HEK293 (cell line): ENCODE measurements around the gene LRRFIP1.

Source experiments
- CTCF ChIA-PET: fragments of 350-600 bp; formaldehyde crosslinking; extraction: SDS; loops from one replicate; lab custom pipeline; 2021; ENCODE audit warnings: antibody characterized with exemption; lab: Yijun Ruan, JAX
- POLR2A ChIA-PET: fragments of 300-600 bp; formaldehyde crosslinking; extraction: SDS; loops from one replicate; lab custom pipeline; 2020; ENCODE audit warnings: antibody characterized with exemption, inconsistent platforms; lab: Yijun Ruan, JAX
- H3K27ac ChIP-seq: fragments of 200-500 bp; sonication (Bioruptor generic); 2 replicates; pipeline ENCODE4 v1.5.1; 2014; ENCODE audit warnings: low read depth, low read length, control low read depth, inconsistent platforms; ENCODE audit errors: extremely low read depth
- H3K36me3 ChIP-seq, 2 experiments: fragments of 200-500 bp in 1 of 2; sonication (Bioruptor generic) in 1 of 2; 1 replicate in 1 of 2; 2 replicates in 1 of 2; pipeline ENCODE4 v1.5.1; 2014 to 2017; ENCODE audit warnings: inconsistent platforms in 2 of 2, low read length in 2 of 2; ENCODE audit not compliant: control insufficient read depth in 2 of 2, insufficient read depth in 1 of 2
- H3K4me1 ChIP-seq: fragments of 200-500 bp; sonication (Bioruptor generic); 2 replicates; pipeline ENCODE4 v1.5.1; 2014; ENCODE audit warnings: mild to moderate bottlenecking, low read length, inconsistent platforms; ENCODE audit not compliant: control insufficient read depth, insufficient read depth
- H3K4me3 ChIP-seq: 2 replicates; pipeline ENCODE4 v1.5.1; 2011; ENCODE audit warnings: low read depth, mild to moderate bottlenecking, control low read depth, low read length, moderate library complexity
- H3K9me3 ChIP-seq: fragments of 200-500 bp; sonication (Bioruptor generic); 2 replicates; pipeline ENCODE4 v1.5.1; 2014; ENCODE audit warnings: low read depth, low read length, inconsistent platforms; ENCODE audit not compliant: control insufficient read depth, insufficient read depth
- AEBP2 ChIP-seq: fragments of 450-650 bp; formaldehyde crosslinking; IDR thresholded peaks from 2 replicates; pipeline ENCODE4 v1.5.1; 2016; ENCODE audit warnings: missing biosample characterization, missing genetic modification characterization, borderline replicate concordance
- ATF2 ChIP-seq: fragments of 450-650 bp; formaldehyde crosslinking; IDR thresholded peaks from 2 replicates; pipeline ENCODE4 v1.5.1; 2016; ENCODE audit warnings: missing biosample characterization, missing genetic modification characterization, low read depth
- BCL11A ChIP-seq: fragments of 450-650 bp; formaldehyde crosslinking; IDR thresholded peaks from 2 replicates; pipeline ENCODE4 v1.5.1; 2016; ENCODE audit warnings: low read depth, missing biosample characterization, missing genetic modification characterization
- GLIS1 ChIP-seq: fragments of 450-650 bp; formaldehyde crosslinking; IDR thresholded peaks from 2 replicates; pipeline ENCODE4 v1.5.1; 2016; ENCODE audit warnings: missing biosample characterization, missing genetic modification characterization
- INSM2 ChIP-seq: fragments of 450-650 bp; formaldehyde crosslinking; IDR thresholded peaks from 2 replicates; pipeline ENCODE4 v1.5.1; 2016; ENCODE audit warnings: missing biosample characterization, missing genetic modification characterization
- MZF1 ChIP-seq: fragments of 450-650 bp; formaldehyde crosslinking; IDR thresholded peaks from 2 replicates; pipeline ENCODE4 v1.5.1; 2017; ENCODE audit warnings: missing biosample characterization, missing genetic modification characterization, borderline replicate concordance
- SCRT1 ChIP-seq: fragments of 450-650 bp; formaldehyde crosslinking; IDR thresholded peaks from 2 replicates; pipeline ENCODE4 v1.5.1; 2016; ENCODE audit warnings: missing biosample characterization, missing genetic modification characterization, borderline replicate concordance
- SP3 ChIP-seq: fragments of 450-650 bp; formaldehyde crosslinking; IDR thresholded peaks from 2 replicates; pipeline ENCODE4 v1.5.1; 2016; ENCODE audit warnings: missing biosample characterization, missing genetic modification characterization
- ZBTB49 ChIP-seq: fragments of 450-650 bp; formaldehyde crosslinking; IDR thresholded peaks from 2 replicates; pipeline ENCODE4 v1.5.1; 2016; ENCODE audit warnings: missing biosample characterization, missing genetic modification characterization, low read depth
- ZEB2 ChIP-seq: fragments of 450-650 bp; formaldehyde crosslinking; IDR thresholded peaks from 2 replicates; pipeline ENCODE4 v1.5.1; 2016; ENCODE audit warnings: missing biosample characterization, missing genetic modification characterization
- ZFHX2 ChIP-seq: fragments of 450-650 bp; formaldehyde crosslinking; conservative IDR thresholded peaks from 2 replicates; pipeline ENCODE4 v1.5.1; 2016; ENCODE audit warnings: missing biosample characterization, missing genetic modification characterization
- ZNF155 ChIP-seq: fragments of 450-650 bp; formaldehyde crosslinking; IDR thresholded peaks from 2 replicates; pipeline ENCODE4 v1.5.1; 2016; ENCODE audit warnings: missing biosample characterization, missing genetic modification characterization
- ZNF174 ChIP-seq: fragments of 450-650 bp; formaldehyde crosslinking; IDR thresholded peaks from 2 replicates; pipeline ENCODE4 v1.5.0; 2017; ENCODE audit warnings: missing biosample characterization, mild to moderate bottlenecking, missing genetic modification characterization
- ZNF266 ChIP-seq: fragments of 450-650 bp; formaldehyde crosslinking; IDR thresholded peaks from 2 replicates; pipeline ENCODE4 v1.5.1; 2016; ENCODE audit warnings: missing biosample characterization, missing genetic modification characterization, low read depth
- ZNF302 ChIP-seq: fragments of 450-650 bp; formaldehyde crosslinking; IDR thresholded peaks from 2 replicates; pipeline ENCODE4 v1.5.1; 2016; ENCODE audit warnings: missing biosample characterization, missing genetic modification characterization, low read depth
- ZNF501 ChIP-seq: fragments of 450-650 bp; formaldehyde crosslinking; IDR thresholded peaks from 2 replicates; pipeline ENCODE4 v1.5.1; 2016; ENCODE audit warnings: missing biosample characterization, missing genetic modification characterization
- ZNF510 ChIP-seq: fragments of 450-650 bp; formaldehyde crosslinking; IDR thresholded peaks from 2 replicates; pipeline ENCODE4 v1.5.1; 2018; ENCODE audit warnings: mild to moderate bottlenecking, missing genetic modification characterization, missing biosample characterization; ENCODE audit not compliant: insufficient replicate concordance
- ZNF658 ChIP-seq: fragments of 450-650 bp; formaldehyde crosslinking; IDR thresholded peaks from 2 replicates; pipeline ENCODE4; 2016; ENCODE audit warnings: missing biosample characterization, missing genetic modification characterization
- ZNF660 ChIP-seq: fragments of 450-650 bp; IDR thresholded peaks from 2 replicates; pipeline ENCODE4 v1.5.1; 2018; ENCODE audit warnings: missing biosample characterization, mild to moderate bottlenecking, missing genetic modification characterization
- ZSCAN23 ChIP-seq: fragments of 450-650 bp; formaldehyde crosslinking; IDR thresholded peaks from 2 replicates; pipeline ENCODE4 v1.5.1; 2016; ENCODE audit warnings: missing biosample characterization, missing genetic modification characterization

Gene LRRFIP1

GRCh38 chr2:237623428-237624403 lies 3.7 kb upstream of the LRRFIP1 start:
- H3K9me3 ChIP-seq: no peaks in the 10 kb centered on the region
- no peak overlapping the region for H3K4me3 ChIP-seq
- H3K27ac ChIP-seq: no peak overlapping the region
- ChIA-PET POLR2A (interaction anchor here (0.9 kb wide), 1 partner anchor 69 kb away, joined by 3 read pairs; no protein-coding TSS in a partner anchor), CTCF (no interaction called here)
- no peaks in the 10 kb centered on the region for H3K36me3 ChIP-seq
- H3K4me1 ChIP-seq: no peaks in the 10 kb centered on the region
- TF ChIP-seq ATF2 (tag by site-specific recombination) (no peak), ZNF174 (tag by site-specific recombination) (no peak)

- ChIA-PET POLR2A (interaction anchor here (0.9 kb wide), 1 partner anchor 68 kb away, joined by 3 read pairs; no protein-coding TSS in a partner anchor), CTCF (no interaction called here)
- Histone ChIP-seq H3K4me3 (no peak overlapping the region), H3K4me1 (no peaks in the 10 kb centered on the region; the same call in 1 of the 2 replicates), H3K36me3 (no peaks in the 10 kb centered on the region), H3K9me3 (no peaks in the 10 kb centered on the region), H3K27ac (no peak overlapping the region)
- TF ChIP-seq MZF1 (tag by site-specific recombination) (no peak), ZNF266 (no peak), INSM2 (tag by site-specific recombination) (no peak), ZNF510 (tag by site-specific recombination) (no peak), ZNF660 (no peak), ZNF302 (tag by site-specific recombination) (no peak), AEBP2 (tag by site-specific recombination) (no peak), ZNF501 (no peak), ZBTB49 (no peak), ZEB2 (tag by site-specific recombination) (no peak), ZNF155 (tag by site-specific recombination) (no peak), BCL11A (tag by site-specific recombination) (no peak), GLIS1 (tag by site-specific recombination) (no peak), SP3 (no peak), SCRT1 (tag by site-specific recombination) (no peak), ZSCAN23 (no peak), ZNF658 (tag by site-specific recombination) (no peak), ZFHX2 (tag by site-specific recombination) (no peak)
These were observed 2.8 kb upstream of the LRRFIP1 start for GRCh38 chr2:237624565-237624964.
